ENCODE data around the gene IER5L. TPM values are rescaled to one million over a fixed set of nuclear protein-coding genes. Genes with fewer than 3 reads are reported as not detected.
A peak's percentile ranks its signal among the peaks of the same experiment; 100 is the strongest.

Gene IER5L
- total RNA-seq: 39.3 TPM

GRCh38 chr9:129177791-129178567, at the start of gene IER5L:
Gene IER5L, minus strand, starts transcription at chr9:129178261. Its CDS starts 209 bp downstream, at chr9:129178052.
- intact Hi-C loops (cut with DNase I): loop anchor here (5.0 to 10.0 kb wide), 3 partner anchors 157 to 309 kb away; no protein-coding TSS in a partner anchor
- ATAC-seq (peak; percentile 85), DNase-seq (ENCODE audit: low spot score) (peak; percentile 98)

GRCh38 chr9:129227843-129228189, 49.8 kb upstream of the IER5L start:
- no peak for ATAC-seq
- intact Hi-C loops (cut with DNase I): no loop called here

GRCh38 chr9:129225815-129226214, 47.8 kb upstream of the IER5L start:
- intact Hi-C loops (cut with DNase I): no loop called here
- ATAC-seq: peak; percentile 95
- peak; percentile 85 for DNase-seq (ENCODE audit: low spot score)

More at GRCh38 chr9:129227843-129228189, 49.8 kb upstream of the IER5L start:
- DNase-seq (ENCODE audit: low spot score): no peak

- DNase-seq (ENCODE audit: low spot score) (no peak), ATAC-seq (no peak)
- intact Hi-C loops (cut with DNase I): no loop called here
Measured at GRCh38 chr9:129225490-129225778, 47.4 kb upstream of the IER5L start.

- ATAC-seq (no peak), DNase-seq (ENCODE audit: low spot score) (no peak)
- intact Hi-C loops (cut with DNase I): no loop called here
Measured at GRCh38 chr9:129224618-129225489, 46.8 kb upstream of the IER5L start.

- intact Hi-C loops (cut with DNase I): no loop called here
- ATAC-seq (no peak), DNase-seq (ENCODE audit: low spot score) (no peak)
Measured at GRCh38 chr9:129223551-129224208, 45.6 kb upstream of the IER5L start.

- no peak for DNase-seq (ENCODE audit: low spot score)
- intact Hi-C loops (cut with DNase I): no loop called here
- ATAC-seq: no peak
Measured at GRCh38 chr9:129222819-129223218, 44.8 kb upstream of the IER5L start.

- DNase-seq (ENCODE audit: low spot score) (no peak), ATAC-seq (no peak)
- intact Hi-C loops (cut with DNase I): no loop called here
Measured at GRCh38 chr9:129221979-129222635, 44.0 kb upstream of the IER5L start.

- intact Hi-C loops (cut with DNase I): no loop called here
- ATAC-seq: no peak
- DNase-seq (ENCODE audit: low spot score): no peak
Measured at GRCh38 chr9:129221233-129221632, 43.2 kb upstream of the IER5L start.

- ATAC-seq (no peak), DNase-seq (ENCODE audit: low spot score) (no peak)
- intact Hi-C loops (cut with DNase I): no loop called here
Measured at GRCh38 chr9:129220771-129221170, 42.7 kb upstream of the IER5L start.

- intact Hi-C loops (cut with DNase I): no loop called here
- ATAC-seq (no peak), DNase-seq (ENCODE audit: low spot score) (no peak)
Measured at GRCh38 chr9:129218918-129219317, 40.9 kb upstream of the IER5L start.

- no peak for ATAC-seq
- intact Hi-C loops (cut with DNase I): no loop called here
- DNase-seq (ENCODE audit: low spot score): no peak
Measured at GRCh38 chr9:129218272-129218625, 40.2 kb upstream of the IER5L start.

- ATAC-seq (no peak), DNase-seq (ENCODE audit: low spot score) (no peak)
- intact Hi-C loops (cut with DNase I): no loop called here
Measured at GRCh38 chr9:129213551-129213950, 35.5 kb upstream of the IER5L start.

- intact Hi-C loops (cut with DNase I): no loop called here
- DNase-seq (ENCODE audit: low spot score): no peak
- no peak for ATAC-seq
Measured at GRCh38 chr9:129211686-129212085, 33.6 kb upstream of the IER5L start.

GRCh38 chr9:129210125-129210524, 32.1 kb upstream of the IER5L start:
- intact Hi-C loops (cut with DNase I): no loop called here
- no peak for DNase-seq (ENCODE audit: low spot score)
- no peak for ATAC-seq

- intact Hi-C loops (cut with DNase I): no loop called here
- DNase-seq (ENCODE audit: low spot score) (no peak), ATAC-seq (no peak)
Measured at GRCh38 chr9:129209580-129209979, 31.5 kb upstream of the IER5L start.

GRCh38 chr9:129209109-129209508, 31.0 kb upstream of the IER5L start:
- DNase-seq (ENCODE audit: low spot score) (no peak), ATAC-seq (no peak)
- intact Hi-C loops (cut with DNase I): no loop called here

GRCh38 chr9:129208207-129209032, 30.4 kb upstream of the IER5L start:
- intact Hi-C loops (cut with DNase I): no loop called here
- ATAC-seq (no peak), DNase-seq (ENCODE audit: low spot score) (no peak)

- ATAC-seq: no peak
- DNase-seq (ENCODE audit: low spot score): no peak
- intact Hi-C loops (cut with DNase I): no loop called here
Measured at GRCh38 chr9:129206905-129207304, 28.8 kb upstream of the IER5L start.
